Heart right ventricle (tissue), 16 donors: ENCODE measurements around the gene STRIP1. TPM values are rescaled to one million over a fixed set of nuclear protein-coding genes. Genes with fewer than 3 reads are reported as not detected.

Source experiments
- ATAC-seq, 8 donors: fragments of 200-7000 bp; cut with Tn5 transposase; one replicate each; pipeline ENCODE4 v1.9.1; 2020; ENCODE audit warnings: mild to moderate bottlenecking in 8 of 8, moderate library complexity in 8 of 8, moderate number of reproducible peaks in 1 of 8
- DNase-seq, 2 donors: peaks; one replicate each; pipeline ENCODE4 v3.0.0-alpha.2; 2020
- H3K27ac ChIP-seq, 10 donors: fragments of 200-600 bp; sonication (generic) in 2 of 10; one replicate each; pipeline versions ENCODE4 v1.5.0 to v1.8.0; 2020 to 2022; ENCODE audit warnings: mild to moderate bottlenecking in 3 of 10
- H3K27me3 ChIP-seq, 7 donors: fragments of 200-600 bp; one replicate each; pipeline ENCODE4 v1.8.0; 2021 to 2022; ENCODE audit warnings: mild to moderate bottlenecking in 2 of 7
- H3K36me3 ChIP-seq, 9 donors: fragments of 200-600 bp; sonication (generic) in 1 of 9; one replicate each; pipeline versions ENCODE4 v1.5.0 to v1.8.0; 2020 to 2022; ENCODE audit warnings: mild to moderate bottlenecking in 2 of 9
- H3K4me1 ChIP-seq, 9 donors: fragments of 200-600 bp; sonication (generic) in 1 of 9; one replicate each; pipeline versions ENCODE4 v1.5.0 to v1.8.0; 2020 to 2022; ENCODE audit warnings: mild to moderate bottlenecking in 4 of 9
- H3K4me3 ChIP-seq, 10 donors: fragments of 200-600 bp; sonication (generic) in 2 of 10; one replicate each; pipeline versions ENCODE4 v1.5.0 to v1.8.0; 2020 to 2022; ENCODE audit warnings: mild to moderate bottlenecking in 7 of 10, moderate library complexity in 2 of 10
- H3K9me3 ChIP-seq, 11 donors: fragments of 200-600 bp in 10 of 11; sonication (generic) in 2 of 11; one replicate each; pipeline versions ENCODE4 v1.5.0 to v1.8.0; 2013 to 2022; ENCODE audit warnings: mild to moderate bottlenecking in 2 of 11, control low read depth in 1 of 11, moderate library complexity in 1 of 11
- CTCF ChIP-seq, 9 donors: fragments of 200-600 bp; sonication (generic) in 2 of 9; IDR thresholded peaks; one replicate each; pipeline versions ENCODE4 v1.5.0 to v1.8.0; 2021 to 2022; ENCODE audit warnings: antibody characterized with exemption in 9 of 9, mild to moderate bottlenecking in 5 of 9, moderate library complexity in 1 of 9
- WGBS, 2 donors: extraction: QIAGEN DNeasy Blood & Tissue Kit; methylation state at CpG; one replicate each; pipeline ENCODE4 v1.1.7; 2013; ENCODE audit warnings: inconsistent platforms in 1 of 2; 5-methylcytosine and 5-hydroxymethylcytosine counted together
- intact Hi-C, 10 donors: fragments of 100-400 bp; cut with DNase I; formaldehyde crosslinking; loops; one replicate each; pipeline versions ENCODE4 v1.11.1 to v1.14.2; 2022
- polyA plus RNA-seq, 2 donors: library from polyadenylated mRNA; stranded (reverse); fragments of 200-250 nt; gene quantifications; one replicate each; pipeline ENCODE4 v1.2.3, GENCODE V29; 2013
- total RNA-seq, 10 donors: library from RNA; stranded (reverse); fragmentation: NEBNext Ultra II Directional in 3 of 10; extraction: Animal tissue kit (Norgen Biotek cat#: 25700) in 3 of 10; gene quantifications; one replicate each; pipeline versions ENCODE4 v1.2.1 to v1.2.4, GENCODE V29; 2021 to 2023
- donor health status: Arrhythmogenic right ventricular cardiomyopathy.
- donor health status: ischemic (EF 13 %, LVEDD 7.1; RV severe dilation, severe dysfunction).
- donor health status: healthy with polysubstance abuse.
- donor health status: DM: no; HTN: yes; CAD: no.
- donor health status: DM: no; HTN: no; CAD: no.
- donor health status: ischemic (EF 25% LVEDD 6.9; RV normal size, moderate dysfunction).
- donor health status: ischemic (EF 25% LVEDD 5.7; RV mildly dilated, moderate dysfunction).
- donor health status: healthy.
- donor health status: DM: yes; HTN: yes; CAD: no.
- donor health status: Ischemic cardiomyopathy.
- donor health status: ischemic (EF 35%, LVEDD 5.7; RV mildly dilated, moderate dysfunction).
- donor health status: nonischemic (EF 11% LVEDD 7.7; RV severe dilation, severe dysfunction).
- donor health status: DM: yes; HTN: yes; CAD: no.
- donor health status: PGD.
- donor health status: ischemic (EF 29% LVEDD 5.4; RV normal size, mild dysfunction).
- donor health status: nonischemic (EF 23%, LVEDD 6.1; RV moderate dilation, normal function).

The STRIP1 gene
- total and polyA plus RNA-seq, 12 donors = 10.3 to 23.2 (median 18.5) TPM

DNA sequence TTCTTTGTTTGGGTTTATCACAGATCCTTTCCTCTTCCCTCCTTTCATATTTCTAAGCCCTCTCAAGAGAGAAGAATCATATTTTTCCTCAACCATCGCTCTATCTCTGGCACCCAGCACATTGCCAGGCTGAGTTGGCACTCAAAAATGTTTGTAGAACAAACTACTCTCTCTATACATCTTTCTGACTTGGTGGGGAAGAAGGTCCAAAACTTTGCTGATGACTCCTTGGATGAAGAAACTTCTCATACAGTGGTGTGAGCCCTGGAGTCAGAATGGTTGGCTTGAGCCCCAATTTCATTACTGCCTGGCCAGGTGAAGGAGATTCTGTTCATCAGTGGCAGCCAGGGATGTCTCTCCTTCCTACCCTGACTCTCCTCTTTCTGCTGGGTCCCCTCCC is 24.2 kb downstream of the STRIP1 start:
- Histone ChIP-seq H3K27ac (no peak overlapping the region), H3K4me3 (no peak overlapping the region), H3K4me1 (peaks cover 0 to 18% (median 6%) of the 10 kb centered on the region in 9 donors), H3K9me3 (no peaks in the 10 kb centered on the region), H3K27me3 (no peaks in the 10 kb centered on the region), H3K36me3 (peaks cover 0 to 68% (median 28%) of the 10 kb centered on the region in 9 donors)
- ATAC-seq = no peak
- DNase-seq = no peak
- WGBS, 2 donors = 83% methylated on average over 1 of the region's 1 CpG
- no peak for TF ChIP-seq CTCF (IDR thresholded peaks at IDR 0.05)
- intact Hi-C loops = loop anchor here in 3 of 10 donors (5.0 to 10.0 kb wide), 3 partner anchors 44 to 126 kb away; no protein-coding TSS in a partner anchor

DNA sequence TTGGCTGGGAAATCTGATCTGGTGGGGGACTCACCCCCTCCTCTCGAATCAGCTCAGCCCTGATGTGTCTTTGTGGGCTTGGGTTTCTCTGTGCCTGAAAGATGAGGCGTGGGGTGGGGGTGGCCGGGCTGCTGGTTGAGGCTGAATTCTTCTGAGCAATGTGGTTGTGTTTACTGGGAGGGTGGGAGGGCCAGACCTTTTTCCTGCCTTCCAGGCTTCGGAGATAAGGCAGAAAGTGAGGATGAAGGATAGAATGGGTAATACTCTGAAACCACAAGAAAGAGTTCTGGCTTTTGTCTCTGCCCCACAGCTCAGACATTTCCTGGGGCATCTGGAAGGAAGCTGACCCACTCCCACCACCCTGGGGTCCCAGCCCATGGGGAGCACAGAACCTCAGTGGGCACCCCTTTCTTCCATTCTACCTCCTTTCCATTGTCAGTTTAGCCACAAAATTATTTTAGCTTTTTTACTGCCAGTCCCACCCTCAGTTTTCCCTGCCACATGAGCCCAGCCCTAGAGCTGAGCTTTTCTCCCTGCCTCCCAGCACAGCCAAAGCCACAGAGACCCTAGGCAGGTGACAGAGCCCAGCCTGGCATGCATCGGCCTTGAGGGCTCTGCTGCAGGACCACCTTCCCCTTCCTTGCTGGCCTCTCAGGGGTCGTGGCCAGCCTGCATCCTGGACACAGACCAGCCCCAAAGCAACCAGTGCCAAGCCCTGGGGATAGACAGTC is 24.9 kb downstream of the STRIP1 start:
- peaks cover 0 to 11% (median 6%) of the 10 kb centered on the region in 9 donors for H3K4me1 ChIP-seq
- H3K27ac ChIP-seq = no peak overlapping the region
- no peak for TF ChIP-seq CTCF (IDR thresholded peaks at IDR 0.05)
- 78 to 84% methylated on average over 6 of the region's 6 CpGs for WGBS, 2 donors
- peaks cover 0 to 61% (median 24%) of the 10 kb centered on the region in 9 donors for H3K36me3 ChIP-seq
- H3K27me3 ChIP-seq = no peaks in the 10 kb centered on the region
- ATAC-seq (no peak), DNase-seq (no peak)
- no peak overlapping the region for H3K4me3 ChIP-seq
- no peaks in the 10 kb centered on the region for H3K9me3 ChIP-seq
- intact Hi-C loops = loop anchor here in 3 of 10 donors (5.0 to 10.0 kb wide), 3 partner anchors 43 to 126 kb away; no protein-coding TSS in a partner anchor

GRCh38 chr1:110060034-110060661 is 25.7 kb downstream of the STRIP1 start:
- peak in 2 of 8 donors; percentile 28 for ATAC-seq

More at GRCh38 chr1:110060034-110060661, 25.7 kb downstream of the STRIP1 start:
- Histone ChIP-seq H3K4me3 (no peak overlapping the region), H3K36me3 (peaks cover 0 to 52% (median 15%) of the 10 kb centered on the region in 9 donors), H3K4me1 (peaks cover 0 to 10% (median 6%) of the 10 kb centered on the region in 9 donors), H3K27ac (no peak overlapping the region), H3K9me3 (no peaks in the 10 kb centered on the region), H3K27me3 (no peaks in the 10 kb centered on the region)
- peak in 1 of 2 donors; percentile 53 for DNase-seq
- 87 to 91% methylated on average over 9 of the region's 9 CpGs for WGBS, 2 donors
- peak; percentile 25 to 87 (median 67) for TF ChIP-seq CTCF (IDR thresholded peaks at IDR 0.05)
- intact Hi-C loops = no loop called here
